GM12801 (cell line): ENCODE results near the gene NFKBIA.

Experiments
- TF ChIP-seq, protein P1 (sequence below): IDR thresholded peaks from one replicate; pipeline ENCODE4 v1.5.1; 2011; ENCODE audit warnings: control low read depth; ENCODE audit not compliant: insufficient read length; ENCODE audit errors: extremely low read depth

The NFKBIA gene

DNA sequence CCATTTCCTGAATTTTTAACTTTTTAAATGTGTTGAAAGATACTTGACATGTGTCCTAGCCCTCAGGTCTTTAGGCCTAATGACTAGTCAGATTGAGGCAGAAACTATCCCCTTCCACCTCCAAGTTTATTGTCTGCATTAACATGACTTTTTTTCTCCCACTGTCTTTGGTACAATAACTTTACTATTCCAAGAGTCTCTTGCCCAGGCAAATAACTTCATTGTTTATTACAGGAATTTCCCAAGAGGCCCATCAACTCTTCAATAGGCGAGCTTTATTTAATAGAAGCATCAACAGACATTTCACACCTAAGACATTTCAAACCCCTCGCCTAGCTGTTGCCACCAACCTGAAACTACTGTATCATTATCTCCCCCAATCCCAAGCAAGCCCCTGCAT is 10.7 kb downstream of the NFKBIA start:
- TF ChIP-seq, protein P1, sequence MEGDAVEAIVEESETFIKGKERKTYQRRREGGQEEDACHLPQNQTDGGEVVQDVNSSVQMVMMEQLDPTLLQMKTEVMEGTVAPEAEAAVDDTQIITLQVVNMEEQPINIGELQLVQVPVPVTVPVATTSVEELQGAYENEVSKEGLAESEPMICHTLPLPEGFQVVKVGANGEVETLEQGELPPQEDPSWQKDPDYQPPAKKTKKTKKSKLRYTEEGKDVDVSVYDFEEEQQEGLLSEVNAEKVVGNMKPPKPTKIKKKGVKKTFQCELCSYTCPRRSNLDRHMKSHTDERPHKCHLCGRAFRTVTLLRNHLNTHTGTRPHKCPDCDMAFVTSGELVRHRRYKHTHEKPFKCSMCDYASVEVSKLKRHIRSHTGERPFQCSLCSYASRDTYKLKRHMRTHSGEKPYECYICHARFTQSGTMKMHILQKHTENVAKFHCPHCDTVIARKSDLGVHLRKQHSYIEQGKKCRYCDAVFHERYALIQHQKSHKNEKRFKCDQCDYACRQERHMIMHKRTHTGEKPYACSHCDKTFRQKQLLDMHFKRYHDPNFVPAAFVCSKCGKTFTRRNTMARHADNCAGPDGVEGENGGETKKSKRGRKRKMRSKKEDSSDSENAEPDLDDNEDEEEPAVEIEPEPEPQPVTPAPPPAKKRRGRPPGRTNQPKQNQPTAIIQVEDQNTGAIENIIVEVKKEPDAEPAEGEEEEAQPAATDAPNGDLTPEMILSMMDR = no peak

DNA sequence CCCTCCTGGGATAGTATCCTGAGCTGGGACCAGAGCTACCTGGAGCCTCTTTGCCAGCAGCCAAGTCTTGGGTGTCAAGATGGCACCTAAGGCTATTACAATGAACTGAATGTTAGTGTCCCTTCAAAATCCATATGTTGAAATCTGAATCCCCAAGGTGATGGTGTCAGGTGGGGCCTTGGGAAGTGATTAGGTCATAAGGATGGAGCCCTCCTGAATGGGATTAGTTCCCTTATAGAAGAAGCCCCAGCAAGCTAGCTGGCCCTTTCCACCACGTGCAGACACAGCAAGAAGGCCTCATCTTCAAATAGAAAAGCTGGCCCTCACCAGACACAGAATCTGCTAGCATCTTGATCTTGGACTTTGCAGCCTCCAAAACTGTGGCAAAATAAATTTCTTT is 12.4 kb downstream of the NFKBIA start:
- TF ChIP-seq, protein P1 = no peak

DNA sequence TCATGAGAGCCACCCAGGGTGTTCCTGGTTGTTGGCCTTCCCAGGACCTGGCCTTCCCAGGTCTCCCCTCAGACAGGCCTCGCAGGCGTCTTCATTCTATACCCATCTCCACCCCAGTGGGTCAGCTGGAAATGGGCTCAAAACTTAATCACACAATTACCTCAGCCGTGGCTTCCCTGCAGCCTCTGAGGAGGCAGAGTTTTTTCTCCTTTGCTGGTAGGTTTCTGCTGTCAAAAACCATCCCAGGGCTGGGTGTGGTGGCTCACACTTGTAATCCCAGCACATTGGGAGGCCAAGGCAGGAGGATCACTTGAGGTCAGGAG is 13.2 kb downstream of the NFKBIA start:
- TF ChIP-seq, protein P1 = no peak

DNA sequence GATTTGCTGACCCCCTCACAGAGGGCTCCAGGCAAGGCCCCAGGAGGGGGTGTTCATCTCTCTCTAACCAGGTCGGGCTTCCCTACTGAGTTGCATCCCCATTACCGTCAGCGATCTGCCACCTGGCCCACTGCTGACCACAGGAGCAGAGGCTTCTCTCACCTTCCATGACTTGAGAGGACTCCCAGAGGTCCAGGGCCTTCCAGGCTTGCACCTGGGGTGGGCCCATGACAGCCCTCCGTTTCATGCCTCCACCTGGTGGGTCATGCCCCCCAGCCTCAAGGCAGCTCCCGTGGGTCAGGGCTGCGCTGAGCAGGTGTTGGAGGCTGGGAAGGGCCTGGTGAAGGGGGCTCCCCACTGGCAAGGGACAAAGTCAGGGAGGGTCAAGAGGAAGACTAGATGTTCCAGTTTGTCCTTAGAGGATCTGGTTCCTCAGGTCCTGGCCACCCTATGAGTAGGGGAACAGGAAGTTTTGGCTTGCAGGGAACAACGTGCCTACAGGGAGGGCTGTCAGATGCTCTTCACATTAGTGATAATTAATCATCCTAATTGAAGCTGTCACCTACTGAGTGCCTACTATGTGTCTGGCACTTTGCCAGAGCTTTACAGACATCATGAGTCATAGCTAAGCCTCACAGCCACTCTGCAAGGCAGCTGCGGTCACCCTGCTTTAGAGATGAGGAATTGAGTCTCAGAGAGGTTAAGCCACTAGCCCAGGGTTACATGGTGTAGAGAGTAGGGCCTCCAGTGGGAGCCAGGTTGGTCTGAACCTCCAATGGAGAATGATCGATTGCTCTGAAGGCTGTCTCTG is 13.8 kb downstream of the NFKBIA start:
- TF ChIP-seq, protein P1 = no peak

DNA sequence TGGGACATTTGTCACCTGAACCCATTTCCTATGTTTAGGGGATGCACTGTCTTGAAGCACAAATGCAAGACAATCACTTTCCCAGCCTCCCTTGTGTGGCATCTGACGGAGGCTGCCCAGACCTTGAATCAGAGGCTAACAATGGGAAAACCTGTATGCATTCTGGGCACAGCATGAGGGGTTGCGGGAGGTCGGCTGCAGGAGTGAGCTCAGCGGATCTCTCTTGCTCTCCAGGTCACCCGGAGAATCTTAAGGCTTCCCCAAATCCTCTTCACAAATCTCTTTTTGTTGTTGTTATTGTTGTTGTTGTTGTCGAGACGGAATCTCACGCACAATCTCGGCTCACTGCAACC is 15.3 kb downstream of the NFKBIA start:
- TF ChIP-seq, protein P1 = no peak

DNA sequence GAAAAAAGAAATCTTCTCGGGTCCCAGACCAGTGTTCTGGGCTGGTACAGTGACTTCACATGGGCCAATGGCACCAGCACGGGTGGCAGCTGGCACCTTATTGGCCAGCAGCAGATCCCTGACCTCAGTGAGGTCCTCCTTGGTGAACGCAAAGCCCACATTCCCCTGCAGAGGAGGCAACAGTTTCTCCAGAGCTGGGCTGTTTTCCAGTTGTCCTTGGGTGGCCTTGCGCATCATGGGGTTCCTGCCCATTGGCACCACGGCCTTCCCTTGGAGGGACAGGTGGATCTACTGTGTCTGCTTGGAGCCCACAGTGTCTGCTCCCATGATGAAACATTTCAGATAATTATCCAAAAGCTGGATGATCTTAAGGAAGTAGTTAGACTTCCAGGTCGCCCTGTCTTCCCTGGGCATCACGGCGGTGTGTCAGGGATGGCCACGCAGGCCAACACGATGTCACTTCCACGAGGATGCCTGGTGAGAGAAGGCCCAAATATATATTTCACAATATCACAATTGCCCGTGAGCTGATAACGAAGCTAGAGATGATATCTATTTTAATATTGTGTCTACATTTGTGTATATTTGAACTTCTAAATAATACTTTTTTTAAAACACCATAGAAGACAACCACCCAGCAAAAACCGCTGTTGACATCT is 15.8 kb downstream of the NFKBIA start:
- TF ChIP-seq, protein P1 = no peak

DNA sequence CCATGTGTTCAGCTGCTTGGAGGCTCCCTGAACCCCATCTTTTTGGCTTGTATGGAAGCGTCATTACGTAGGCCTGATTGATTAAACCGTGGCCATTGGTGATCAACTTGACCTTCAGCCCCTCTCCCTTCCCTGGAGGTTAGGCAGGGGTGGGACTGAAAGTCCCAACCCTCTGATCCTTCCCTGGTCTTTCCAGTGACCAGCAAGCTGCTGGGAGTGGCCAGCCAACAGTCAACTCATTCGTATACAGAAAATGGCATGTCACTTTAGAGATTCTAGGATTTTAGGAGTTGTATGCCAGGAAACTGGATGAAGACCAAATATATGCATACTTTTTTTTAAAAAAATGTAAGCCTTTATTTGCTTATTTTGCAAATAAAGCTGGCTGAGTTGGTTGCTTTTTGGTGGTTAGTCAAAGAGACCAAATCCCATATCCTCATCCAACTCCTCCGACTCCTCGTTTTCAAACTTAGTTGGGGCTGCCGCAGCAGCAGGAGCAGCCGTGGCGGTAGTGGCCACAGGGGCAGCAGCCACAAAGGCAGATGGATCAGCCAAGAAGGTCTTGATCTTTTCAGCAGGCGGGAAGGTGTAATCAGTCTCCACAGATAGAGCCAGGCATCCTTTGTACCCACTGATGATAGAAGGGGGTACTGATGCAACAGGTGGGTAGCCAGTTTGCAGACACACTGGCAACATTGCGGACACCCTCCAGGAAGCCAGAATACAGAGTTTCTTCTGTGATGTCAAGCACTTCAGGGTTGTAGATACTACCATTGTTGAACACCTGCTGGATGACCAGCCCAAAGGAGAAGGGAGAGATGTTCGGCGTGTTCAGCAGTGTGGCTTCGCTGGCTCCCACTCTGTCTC is 16.6 kb downstream of the NFKBIA start:
- TF ChIP-seq, protein P1 = no peak
